GM20000 (cell line): ENCODE data around the gene PPP2R5C.

Experiments used
- DNase-seq: peaks from one replicate; pipeline ENCODE4 v3.0.0; 2012; ENCODE audit warnings: low spot score
- CTCF ChIP-seq: IDR thresholded peaks from 2 replicates; pipeline ENCODE4 v1.5.1; 2012; ENCODE audit warnings: mild to moderate bottlenecking, control low read depth; ENCODE audit errors: extremely low read depth, missing control alignments

Gene PPP2R5C

GRCh38 chr14:101730626-101731186, 30.8 kb upstream of the PPP2R5C start:
- no peak for DNase-seq
- no peak for TF ChIP-seq CTCF

GRCh38 chr14:101731187-101732080, 30.1 kb upstream of the PPP2R5C start:
- no peak for TF ChIP-seq CTCF
- peak; percentile 77 for DNase-seq

- no peak for TF ChIP-seq CTCF
- DNase-seq, result no peak
Measured at GRCh38 chr14:101732118-101732517, 29.4 kb upstream of the PPP2R5C start.

- DNase-seq, result no peak
Measured at GRCh38 chr14:101733211-101733610, 28.3 kb upstream of the PPP2R5C start.

GRCh38 chr14:101734246-101734847, 27.2 kb upstream of the PPP2R5C start:
- DNase-seq, result no peak
- no peak for TF ChIP-seq CTCF

More at GRCh38 chr14:101733211-101733610, 28.3 kb upstream of the PPP2R5C start:
- no peak for TF ChIP-seq CTCF

- DNase-seq, result no peak
- no peak for TF ChIP-seq CTCF
Measured at GRCh38 chr14:101735453-101735852, 26.1 kb upstream of the PPP2R5C start.

- TF ChIP-seq CTCF, result no peak
Measured at GRCh38 chr14:101736071-101736470, 25.4 kb upstream of the PPP2R5C start.

More at GRCh38 chr14:101736071-101736470, 25.4 kb upstream of the PPP2R5C start:
- no peak for DNase-seq
